HepG2 (cell line): ENCODE results near the gene GRID1. TPM values are rescaled to one million over a fixed set of nuclear protein-coding genes. Genes with fewer than 3 reads are reported as not detected.

Experiments
- HNRNPL ChIP-seq: fragments of 200-400 bp; formaldehyde crosslinking; IDR thresholded peaks from 2 replicates; pipeline ENCODE4 v1.6.1; 2017; ENCODE audit warnings: mild to moderate bottlenecking, low read depth, low read length
- RFX1 ChIP-seq: fragments of 450-650 bp; IDR thresholded peaks from 2 replicates; pipeline ENCODE4 v1.6.1; 2017
- RXRB ChIP-seq: IDR thresholded peaks from 2 replicates; pipeline ENCODE4 v1.6.1; 2016; ENCODE audit warnings: borderline replicate concordance, missing genetic modification reagents, missing compliant biosample characterization
- ZMYM3 ChIP-seq: sonication (generic); formaldehyde crosslinking; IDR thresholded peaks from 2 replicates; pipeline ENCODE4 v1.5.1; 2020; ENCODE audit warnings: mild to moderate bottlenecking, missing genetic modification reagents
- ZNF10 ChIP-seq: sonication (generic); formaldehyde crosslinking; IDR thresholded peaks from 2 replicates; pipeline ENCODE4 v1.4.0; 2020; ENCODE audit warnings: mild to moderate bottlenecking, low read depth, missing genetic modification reagents, borderline replicate concordance
- polyA plus RNA-seq, 8 experiments: library from polyadenylated mRNA; depleted of rRNA in 3 of 8; stranded (reverse) in 7 of 8; unstranded in 1 of 8; fragments of >200 nt; fragmentation: Illumina TruSeq in 4 of 8; extraction: Trizol in 4 of 8; gene quantifications; 2 replicates each; pipeline versions ENCODE4 v1.2.1 to v1.2.3, GENCODE V29; 2011 to 2016; ENCODE audit warnings: low read depth in 4 of 8, missing spikeins in 1 of 8, mixed read lengths in 1 of 8; ENCODE audit not compliant: insufficient read depth in 1 of 8
- total RNA-seq, 5 experiments: library from RNA; depleted of rRNA; stranded (reverse); fragments of >200 nt; fragmentation: Illumina TruSeq; extraction: Trizol; gene quantifications; 2 replicates each; pipeline ENCODE4 v1.2.3, GENCODE V29; 2016; ENCODE audit warnings: low read depth in 1 of 5
- TF ChIP-seq, protein P1 (sequence below): sonication (generic); formaldehyde crosslinking; IDR thresholded peaks from 2 replicates; pipeline ENCODE4 v1.4.0; 2020; ENCODE audit warnings: missing genetic modification reagents, borderline replicate concordance
- TF ChIP-seq, protein P2 (sequence below): IDR thresholded peaks from 2 replicates; pipeline ENCODE4 v1.6.1; 2012; ENCODE audit warnings: low read length, improper control_type of control experiment
- TF ChIP-seq, protein P3 (sequence below): sonication (generic); formaldehyde crosslinking; IDR thresholded peaks from 2 replicates; pipeline ENCODE4 v1.9.0; 2022; ENCODE audit warnings: missing genetic modification reagents, mild to moderate bottlenecking, borderline replicate concordance
- TF ChIP-seq, protein P4 (sequence below): sonication (generic); formaldehyde crosslinking; IDR thresholded peaks from 2 replicates; pipeline ENCODE4 v1.4.0; 2020; ENCODE audit warnings: missing genetic modification reagents, low read depth, mild to moderate bottlenecking, borderline replicate concordance
- TF ChIP-seq, protein P5 (sequence below): sonication (generic); formaldehyde crosslinking; IDR thresholded peaks from 2 replicates; pipeline ENCODE4 v1.5.1; 2020; ENCODE audit warnings: mild to moderate bottlenecking, missing genetic modification reagents, borderline replicate concordance

Gene GRID1
- total and polyA plus RNA-seq, 2 of the 13 experiments (the other 11 are each of a cell fraction or from before 2014, with no cell fraction given), result 0.05 TPM; not detected in 1

DNA sequence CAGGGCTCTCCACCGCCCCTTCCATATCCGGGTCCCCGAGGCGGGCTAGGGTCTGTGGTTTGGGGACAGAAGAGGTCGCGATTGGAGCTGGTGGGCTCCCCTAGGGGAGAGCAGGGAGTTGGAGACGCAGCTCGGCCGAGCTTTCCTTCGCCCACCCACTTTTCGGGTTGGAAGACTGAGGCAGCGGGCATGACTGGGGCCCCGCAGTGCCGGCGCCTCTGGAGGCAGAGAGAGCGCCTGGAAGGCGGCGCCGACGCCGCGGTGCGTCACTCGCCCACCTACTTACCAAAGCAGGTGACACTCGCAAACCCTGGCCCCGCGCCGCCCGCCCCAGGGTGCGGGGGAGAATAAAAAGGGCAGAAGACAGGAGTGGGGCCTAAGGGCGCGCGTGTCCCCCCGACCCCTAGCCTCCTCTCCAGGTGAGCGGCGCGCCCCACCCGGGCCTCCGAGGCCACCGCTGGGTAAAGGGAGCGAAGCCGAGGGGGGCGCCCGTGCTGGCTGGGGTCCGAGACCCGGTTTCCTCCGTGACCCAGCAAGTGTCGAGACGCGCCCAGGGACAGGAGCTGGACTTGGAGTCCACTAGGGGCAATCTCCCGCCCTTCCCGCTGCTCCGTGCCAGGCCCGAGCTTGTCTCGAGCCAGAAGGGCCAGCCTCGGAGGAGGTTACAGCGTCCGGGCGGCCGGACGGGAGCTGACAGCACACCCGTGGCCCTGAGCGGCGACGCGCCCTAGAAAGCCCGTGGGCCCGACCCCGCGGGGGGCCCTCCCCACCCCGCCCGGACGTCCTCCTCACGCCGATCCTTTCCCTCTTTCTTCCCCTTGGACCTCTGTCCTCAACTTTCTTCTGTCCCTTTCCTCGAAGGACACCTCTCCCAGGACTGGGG is 34.4 kb upstream of the GRID1 start (continued):
- TF ChIP-seq RFX1 (no peak), ZNF10 (CRISPR knock-in tag) (no peak), RXRB (CRISPR knock-in tag) (no peak), HNRNPL (peak; percentile 69; the same call in 1 of the 2 replicates), ZMYM3 (CRISPR knock-in tag) (peak; percentile 98)
- TF ChIP-seq, protein P1, sequence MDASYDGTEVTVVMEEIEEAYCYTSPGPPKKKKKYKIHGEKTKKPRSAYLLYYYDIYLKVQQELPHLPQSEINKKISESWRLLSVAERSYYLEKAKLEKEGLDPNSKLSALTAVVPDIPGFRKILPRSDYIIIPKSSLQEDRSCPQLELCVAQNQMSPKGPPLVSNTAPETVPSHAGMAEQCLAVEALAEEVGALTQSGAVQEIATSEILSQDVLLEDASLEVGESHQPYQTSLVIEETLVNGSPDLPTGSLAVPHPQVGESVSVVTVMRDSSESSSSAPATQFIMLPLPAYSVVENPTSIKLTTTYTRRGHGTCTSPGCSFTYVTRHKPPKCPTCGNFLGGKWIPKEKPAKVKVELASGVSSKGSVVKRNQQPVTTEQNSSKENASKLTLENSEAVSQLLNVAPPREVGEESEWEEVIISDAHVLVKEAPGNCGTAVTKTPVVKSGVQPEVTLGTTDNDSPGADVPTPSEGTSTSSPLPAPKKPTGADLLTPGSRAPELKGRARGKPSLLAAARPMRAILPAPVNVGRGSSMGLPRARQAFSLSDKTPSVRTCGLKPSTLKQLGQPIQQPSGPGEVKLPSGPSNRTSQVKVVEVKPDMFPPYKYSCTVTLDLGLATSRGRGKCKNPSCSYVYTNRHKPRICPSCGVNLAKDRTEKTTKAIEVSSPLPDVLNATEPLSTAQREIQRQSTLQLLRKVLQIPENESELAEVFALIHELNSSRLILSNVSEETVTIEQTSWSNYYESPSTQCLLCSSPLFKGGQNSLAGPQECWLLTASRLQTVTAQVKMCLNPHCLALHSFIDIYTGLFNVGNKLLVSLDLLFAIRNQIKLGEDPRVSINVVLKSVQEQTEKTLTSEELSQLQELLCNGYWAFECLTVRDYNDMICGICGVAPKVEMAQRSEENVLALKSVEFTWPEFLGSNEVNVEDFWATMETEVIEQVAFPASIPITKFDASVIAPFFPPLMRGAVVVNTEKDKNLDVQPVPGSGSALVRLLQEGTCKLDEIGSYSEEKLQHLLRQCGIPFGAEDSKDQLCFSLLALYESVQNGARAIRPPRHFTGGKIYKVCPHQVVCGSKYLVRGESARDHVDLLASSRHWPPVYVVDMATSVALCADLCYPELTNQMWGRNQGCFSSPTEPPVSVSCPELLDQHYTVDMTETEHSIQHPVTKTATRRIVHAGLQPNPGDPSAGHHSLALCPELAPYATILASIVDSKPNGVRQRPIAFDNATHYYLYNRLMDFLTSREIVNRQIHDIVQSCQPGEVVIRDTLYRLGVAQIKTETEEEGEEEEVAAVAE (CRISPR knock-in tag), result 0 out of 2 replicates have a peak, but pooled peaks have one; percentile 22
- TF ChIP-seq, protein P2, sequence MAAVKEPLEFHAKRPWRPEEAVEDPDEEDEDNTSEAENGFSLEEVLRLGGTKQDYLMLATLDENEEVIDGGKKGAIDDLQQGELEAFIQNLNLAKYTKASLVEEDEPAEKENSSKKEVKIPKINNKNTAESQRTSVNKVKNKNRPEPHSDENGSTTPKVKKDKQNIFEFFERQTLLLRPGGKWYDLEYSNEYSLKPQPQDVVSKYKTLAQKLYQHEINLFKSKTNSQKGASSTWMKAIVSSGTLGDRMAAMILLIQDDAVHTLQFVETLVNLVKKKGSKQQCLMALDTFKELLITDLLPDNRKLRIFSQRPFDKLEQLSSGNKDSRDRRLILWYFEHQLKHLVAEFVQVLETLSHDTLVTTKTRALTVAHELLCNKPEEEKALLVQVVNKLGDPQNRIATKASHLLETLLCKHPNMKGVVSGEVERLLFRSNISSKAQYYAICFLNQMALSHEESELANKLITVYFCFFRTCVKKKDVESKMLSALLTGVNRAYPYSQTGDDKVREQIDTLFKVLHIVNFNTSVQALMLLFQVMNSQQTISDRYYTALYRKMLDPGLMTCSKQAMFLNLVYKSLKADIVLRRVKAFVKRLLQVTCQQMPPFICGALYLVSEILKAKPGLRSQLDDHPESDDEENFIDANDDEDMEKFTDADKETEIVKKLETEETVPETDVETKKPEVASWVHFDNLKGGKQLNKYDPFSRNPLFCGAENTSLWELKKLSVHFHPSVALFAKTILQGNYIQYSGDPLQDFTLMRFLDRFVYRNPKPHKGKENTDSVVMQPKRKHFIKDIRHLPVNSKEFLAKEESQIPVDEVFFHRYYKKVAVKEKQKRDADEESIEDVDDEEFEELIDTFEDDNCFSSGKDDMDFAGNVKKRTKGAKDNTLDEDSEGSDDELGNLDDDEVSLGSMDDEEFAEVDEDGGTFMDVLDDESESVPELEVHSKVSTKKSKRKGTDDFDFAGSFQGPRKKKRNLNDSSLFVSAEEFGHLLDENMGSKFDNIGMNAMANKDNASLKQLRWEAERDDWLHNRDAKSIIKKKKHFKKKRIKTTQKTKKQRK, result no peak
- TF ChIP-seq, protein P3, sequence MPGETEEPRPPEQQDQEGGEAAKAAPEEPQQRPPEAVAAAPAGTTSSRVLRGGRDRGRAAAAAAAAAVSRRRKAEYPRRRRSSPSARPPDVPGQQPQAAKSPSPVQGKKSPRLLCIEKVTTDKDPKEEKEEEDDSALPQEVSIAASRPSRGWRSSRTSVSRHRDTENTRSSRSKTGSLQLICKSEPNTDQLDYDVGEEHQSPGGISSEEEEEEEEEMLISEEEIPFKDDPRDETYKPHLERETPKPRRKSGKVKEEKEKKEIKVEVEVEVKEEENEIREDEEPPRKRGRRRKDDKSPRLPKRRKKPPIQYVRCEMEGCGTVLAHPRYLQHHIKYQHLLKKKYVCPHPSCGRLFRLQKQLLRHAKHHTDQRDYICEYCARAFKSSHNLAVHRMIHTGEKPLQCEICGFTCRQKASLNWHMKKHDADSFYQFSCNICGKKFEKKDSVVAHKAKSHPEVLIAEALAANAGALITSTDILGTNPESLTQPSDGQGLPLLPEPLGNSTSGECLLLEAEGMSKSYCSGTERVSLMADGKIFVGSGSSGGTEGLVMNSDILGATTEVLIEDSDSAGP (CRISPR knock-in tag), result peak; percentile 22; the same call in 1 of the 2 replicates
- TF ChIP-seq, protein P4, sequence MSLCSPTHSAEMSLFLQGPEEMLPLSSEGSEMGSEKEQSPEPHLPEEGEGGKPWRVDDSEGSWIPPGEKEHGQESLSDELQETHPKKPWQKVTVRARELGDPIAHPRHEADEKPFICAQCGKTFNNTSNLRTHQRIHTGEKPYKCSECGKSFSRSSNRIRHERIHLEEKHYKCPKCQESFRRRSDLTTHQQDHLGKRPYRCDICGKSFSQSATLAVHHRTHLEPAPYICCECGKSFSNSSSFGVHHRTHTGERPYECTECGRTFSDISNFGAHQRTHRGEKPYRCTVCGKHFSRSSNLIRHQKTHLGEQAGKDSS (CRISPR knock-in tag), result 0 out of 2 replicates have a peak, but pooled peaks have one; percentile 59
- TF ChIP-seq, protein P5, sequence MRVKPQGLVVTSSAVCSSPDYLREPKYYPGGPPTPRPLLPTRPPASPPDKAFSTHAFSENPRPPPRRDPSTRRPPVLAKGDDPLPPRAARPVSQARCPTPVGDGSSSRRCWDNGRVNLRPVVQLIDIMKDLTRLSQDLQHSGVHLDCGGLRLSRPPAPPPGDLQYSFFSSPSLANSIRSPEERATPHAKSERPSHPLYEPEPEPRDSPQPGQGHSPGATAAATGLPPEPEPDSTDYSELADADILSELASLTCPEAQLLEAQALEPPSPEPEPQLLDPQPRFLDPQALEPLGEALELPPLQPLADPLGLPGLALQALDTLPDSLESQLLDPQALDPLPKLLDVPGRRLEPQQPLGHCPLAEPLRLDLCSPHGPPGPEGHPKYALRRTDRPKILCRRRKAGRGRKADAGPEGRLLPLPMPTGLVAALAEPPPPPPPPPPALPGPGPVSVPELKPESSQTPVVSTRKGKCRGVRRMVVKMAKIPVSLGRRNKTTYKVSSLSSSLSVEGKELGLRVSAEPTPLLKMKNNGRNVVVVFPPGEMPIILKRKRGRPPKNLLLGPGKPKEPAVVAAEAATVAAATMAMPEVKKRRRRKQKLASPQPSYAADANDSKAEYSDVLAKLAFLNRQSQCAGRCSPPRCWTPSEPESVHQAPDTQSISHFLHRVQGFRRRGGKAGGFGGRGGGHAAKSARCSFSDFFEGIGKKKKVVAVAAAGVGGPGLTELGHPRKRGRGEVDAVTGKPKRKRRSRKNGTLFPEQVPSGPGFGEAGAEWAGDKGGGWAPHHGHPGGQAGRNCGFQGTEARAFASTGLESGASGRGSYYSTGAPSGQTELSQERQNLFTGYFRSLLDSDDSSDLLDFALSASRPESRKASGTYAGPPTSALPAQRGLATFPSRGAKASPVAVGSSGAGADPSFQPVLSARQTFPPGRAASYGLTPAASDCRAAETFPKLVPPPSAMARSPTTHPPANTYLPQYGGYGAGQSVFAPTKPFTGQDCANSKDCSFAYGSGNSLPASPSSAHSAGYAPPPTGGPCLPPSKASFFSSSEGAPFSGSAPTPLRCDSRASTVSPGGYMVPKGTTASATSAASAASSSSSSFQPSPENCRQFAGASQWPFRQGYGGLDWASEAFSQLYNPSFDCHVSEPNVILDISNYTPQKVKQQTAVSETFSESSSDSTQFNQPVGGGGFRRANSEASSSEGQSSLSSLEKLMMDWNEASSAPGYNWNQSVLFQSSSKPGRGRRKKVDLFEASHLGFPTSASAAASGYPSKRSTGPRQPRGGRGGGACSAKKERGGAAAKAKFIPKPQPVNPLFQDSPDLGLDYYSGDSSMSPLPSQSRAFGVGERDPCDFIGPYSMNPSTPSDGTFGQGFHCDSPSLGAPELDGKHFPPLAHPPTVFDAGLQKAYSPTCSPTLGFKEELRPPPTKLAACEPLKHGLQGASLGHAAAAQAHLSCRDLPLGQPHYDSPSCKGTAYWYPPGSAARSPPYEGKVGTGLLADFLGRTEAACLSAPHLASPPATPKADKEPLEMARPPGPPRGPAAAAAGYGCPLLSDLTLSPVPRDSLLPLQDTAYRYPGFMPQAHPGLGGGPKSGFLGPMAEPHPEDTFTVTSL, result peak; percentile 28; the same call in 1 of the 2 replicates
